GM12864 (cell line): ENCODE results near the gene FRMD8.

ENCODE experiments used
- DNase-seq: peaks from one replicate; pipeline ENCODE4 v3.0.0-alpha.2; 2011; ENCODE audit warnings: low read depth
- H3K4me3 ChIP-seq: 2 replicates; pipeline ENCODE4 v1.5.1; 2011; ENCODE audit warnings: mild to moderate bottlenecking, low read depth, low read length, control low read depth
- TF ChIP-seq, protein P1 (sequence below): IDR thresholded peaks from 2 replicates; pipeline ENCODE4 v1.5.1; 2011; ENCODE audit warnings: low read depth, mild to moderate bottlenecking, moderate library complexity, low read length, control low read depth, inconsistent platforms; ENCODE audit errors: missing control alignments

Gene FRMD8

DNA sequence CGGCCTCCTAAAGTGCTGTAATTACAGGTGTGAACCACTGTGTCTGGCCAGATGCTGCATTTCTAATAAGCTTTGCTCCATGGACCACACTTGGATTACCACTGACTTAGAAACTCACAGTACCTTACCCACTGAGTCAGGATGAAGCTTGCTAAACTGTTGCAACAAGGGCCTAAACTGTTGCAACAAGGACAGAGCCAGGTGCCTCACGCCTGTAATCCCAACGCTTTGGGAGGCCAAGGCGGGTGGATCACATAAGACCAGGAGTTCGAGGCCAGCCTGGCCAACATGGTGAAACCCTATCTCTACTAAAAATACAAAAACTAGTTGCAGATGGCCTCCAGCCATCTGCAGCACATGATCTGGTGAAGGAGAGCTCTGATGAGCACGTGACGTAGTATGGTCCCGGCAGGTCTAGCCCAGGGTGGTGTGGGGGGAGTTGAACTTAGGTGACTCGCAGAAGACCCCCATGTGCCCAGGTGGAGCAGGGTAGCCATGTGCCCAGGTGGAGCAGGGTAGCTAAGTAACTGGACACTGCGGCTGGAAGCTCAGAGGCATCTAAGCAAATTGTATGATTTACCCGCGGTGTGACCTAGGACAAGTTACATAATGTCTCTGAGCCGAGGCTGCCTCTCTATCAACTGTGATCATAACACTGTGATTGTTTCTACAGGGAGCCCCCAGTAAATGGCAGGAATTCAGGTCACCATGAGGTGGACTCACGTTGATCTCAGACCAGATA is 12.4 kb upstream of the FRMD8 start:
- DNase-seq = no peak
- TF ChIP-seq, protein P1, sequence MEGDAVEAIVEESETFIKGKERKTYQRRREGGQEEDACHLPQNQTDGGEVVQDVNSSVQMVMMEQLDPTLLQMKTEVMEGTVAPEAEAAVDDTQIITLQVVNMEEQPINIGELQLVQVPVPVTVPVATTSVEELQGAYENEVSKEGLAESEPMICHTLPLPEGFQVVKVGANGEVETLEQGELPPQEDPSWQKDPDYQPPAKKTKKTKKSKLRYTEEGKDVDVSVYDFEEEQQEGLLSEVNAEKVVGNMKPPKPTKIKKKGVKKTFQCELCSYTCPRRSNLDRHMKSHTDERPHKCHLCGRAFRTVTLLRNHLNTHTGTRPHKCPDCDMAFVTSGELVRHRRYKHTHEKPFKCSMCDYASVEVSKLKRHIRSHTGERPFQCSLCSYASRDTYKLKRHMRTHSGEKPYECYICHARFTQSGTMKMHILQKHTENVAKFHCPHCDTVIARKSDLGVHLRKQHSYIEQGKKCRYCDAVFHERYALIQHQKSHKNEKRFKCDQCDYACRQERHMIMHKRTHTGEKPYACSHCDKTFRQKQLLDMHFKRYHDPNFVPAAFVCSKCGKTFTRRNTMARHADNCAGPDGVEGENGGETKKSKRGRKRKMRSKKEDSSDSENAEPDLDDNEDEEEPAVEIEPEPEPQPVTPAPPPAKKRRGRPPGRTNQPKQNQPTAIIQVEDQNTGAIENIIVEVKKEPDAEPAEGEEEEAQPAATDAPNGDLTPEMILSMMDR = no peak
- H3K4me3 ChIP-seq = no peak overlapping the region

DNA sequence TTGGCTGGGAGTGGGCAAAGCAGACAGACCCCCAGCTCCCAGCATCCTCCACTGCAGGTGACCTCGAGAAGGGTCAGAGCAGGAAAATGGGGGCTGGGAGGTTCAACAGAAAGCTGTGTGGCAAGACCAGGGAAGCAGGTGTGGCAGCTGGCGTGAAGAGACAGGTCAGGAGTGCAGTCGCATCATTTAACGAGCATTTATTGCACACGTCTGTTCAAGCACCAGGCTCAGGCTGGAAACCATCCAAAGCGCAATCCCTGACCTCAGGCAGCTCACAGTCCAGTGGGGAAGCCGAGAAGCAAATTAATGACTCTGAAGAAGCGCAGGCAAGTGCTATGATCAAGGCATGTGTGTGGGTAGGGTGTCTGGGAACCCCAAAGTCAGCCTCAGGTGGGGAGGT is 11.4 kb upstream of the FRMD8 start:
- TF ChIP-seq, protein P1 = no peak
- no peak overlapping the region for H3K4me3 ChIP-seq
- no peak for DNase-seq

DNA sequence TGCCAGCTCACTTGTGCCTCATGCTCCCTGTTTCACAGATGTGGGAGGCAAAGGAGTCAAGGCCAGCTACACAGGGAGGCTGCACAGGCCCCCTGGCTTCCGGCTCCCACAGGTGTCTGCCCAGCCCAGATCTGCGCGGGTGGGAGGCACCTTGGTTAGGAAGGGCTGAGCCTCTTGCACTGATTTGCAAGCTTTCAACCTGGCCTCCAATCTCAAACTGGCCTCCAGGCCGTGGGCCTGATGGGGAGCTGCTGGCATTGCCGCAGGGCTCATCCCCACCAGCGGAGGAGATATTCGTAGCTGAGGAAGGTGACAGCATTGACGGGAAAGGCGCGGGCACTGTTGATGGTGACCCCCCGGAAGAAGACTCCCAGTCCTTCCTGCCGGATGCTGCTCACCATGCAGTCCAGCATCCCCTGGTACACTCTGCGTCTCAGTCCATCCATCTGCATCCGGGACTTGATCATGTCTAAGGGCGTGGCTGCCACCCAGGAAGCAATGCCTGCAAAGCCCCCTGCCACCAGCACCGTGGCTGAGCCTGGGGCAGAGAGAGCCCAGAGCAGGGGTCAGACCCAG is 10.2 kb upstream of the FRMD8 start:
- no peak for DNase-seq
- no peak overlapping the region for H3K4me3 ChIP-seq
- TF ChIP-seq, protein P1 = no peak

DNA sequence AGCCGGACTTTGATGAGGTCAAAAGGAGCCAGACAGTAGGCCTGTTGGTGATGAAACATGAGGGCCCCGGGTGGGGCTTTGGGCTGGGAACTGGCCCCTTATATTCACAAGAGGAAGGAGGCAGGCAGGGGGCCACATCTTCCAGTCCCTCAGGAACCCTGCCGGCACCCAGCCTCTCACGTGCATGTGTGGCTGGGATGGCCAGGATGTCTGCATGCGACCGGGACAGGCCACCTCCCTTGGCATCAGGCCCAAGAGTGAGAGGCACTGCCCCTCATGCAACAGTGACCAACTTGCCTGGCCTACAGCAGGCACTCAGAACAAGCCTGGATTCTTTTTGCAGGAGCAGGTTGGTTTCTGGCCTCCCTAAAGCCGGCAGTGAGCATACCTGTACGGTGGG is 9.4 kb upstream of the FRMD8 start:
- TF ChIP-seq, protein P1 = no peak
- no peak for DNase-seq
- H3K4me3 ChIP-seq = no peak overlapping the region

DNA sequence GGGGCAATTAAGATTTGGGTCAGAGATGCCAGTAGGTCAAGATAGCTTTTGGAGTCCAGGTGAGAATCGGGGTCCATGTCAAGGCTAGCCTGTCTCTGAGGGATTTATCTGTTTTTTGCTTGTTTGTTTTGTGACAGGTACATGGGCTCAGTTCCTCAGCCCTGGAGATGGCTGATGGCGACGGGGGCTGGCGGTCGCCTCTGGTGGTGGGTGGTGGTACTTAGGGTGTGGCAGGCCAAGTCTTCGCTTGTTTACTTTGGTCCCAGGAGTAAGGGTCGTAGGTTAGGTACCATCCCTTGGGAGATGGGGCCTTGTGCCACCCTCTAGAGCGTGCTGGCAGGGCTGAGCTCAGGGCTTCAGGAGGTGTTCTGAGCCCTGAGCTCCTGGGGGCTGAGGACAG is 8.7 kb upstream of the FRMD8 start:
- no peak for DNase-seq
- TF ChIP-seq, protein P1 = peak; percentile 20
- no peak overlapping the region for H3K4me3 ChIP-seq

DNA sequence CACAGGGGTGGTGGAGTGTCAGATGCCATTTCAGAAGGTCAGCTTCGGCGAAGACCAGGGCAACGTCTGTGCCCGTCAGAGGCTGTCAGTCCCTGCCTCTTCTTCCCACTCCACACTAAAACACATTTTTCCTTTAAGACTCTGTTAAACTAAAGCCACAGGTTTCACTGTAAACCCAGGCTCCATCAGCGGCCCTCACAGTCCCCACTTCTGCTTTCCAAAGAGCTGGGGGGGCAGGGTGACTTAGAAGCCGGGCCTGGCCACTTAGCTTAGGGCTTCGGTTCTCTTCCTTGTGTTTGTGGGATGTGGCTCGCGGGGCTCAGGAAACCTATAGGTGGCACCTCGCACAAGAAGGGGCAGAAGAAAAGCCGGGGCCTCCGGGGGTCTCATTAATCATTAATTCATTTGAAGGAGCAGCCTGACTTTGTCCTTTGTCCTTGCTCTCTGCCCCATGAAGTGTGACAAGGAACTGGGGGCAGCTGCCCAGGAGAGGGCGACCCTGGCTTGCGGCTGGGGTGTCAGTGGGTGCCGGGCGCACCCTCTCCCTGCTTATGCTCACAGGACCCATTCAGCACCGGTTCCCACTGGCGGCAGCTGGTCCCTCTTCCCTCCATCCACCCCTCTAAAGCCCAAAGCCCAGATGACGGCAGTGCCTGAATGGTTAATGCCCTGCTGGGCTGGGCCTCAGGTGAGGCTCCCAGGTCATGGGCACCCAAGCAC is 8.1 kb upstream of the FRMD8 start:
- TF ChIP-seq, protein P1 = peak; percentile 15
- no peak overlapping the region for H3K4me3 ChIP-seq
- DNase-seq = no peak
